HG03457 (cell line): ENCODE results near the gene MBD6.
"Not testable (repeated sequence)": the region's sequence is repeated elsewhere in the genome, so short reads cannot be mapped to it uniquely, and the experiment has no call there.

Source experiments
- ATAC-seq: cut with Tn5 transposase; IDR thresholded peaks from one replicate; pipeline ENCODE4 v1.9.1; 2021; ENCODE audit warnings: moderate number of reproducible peaks; ENCODE audit not compliant: unreplicated experiment

MBD6 gene

DNA sequence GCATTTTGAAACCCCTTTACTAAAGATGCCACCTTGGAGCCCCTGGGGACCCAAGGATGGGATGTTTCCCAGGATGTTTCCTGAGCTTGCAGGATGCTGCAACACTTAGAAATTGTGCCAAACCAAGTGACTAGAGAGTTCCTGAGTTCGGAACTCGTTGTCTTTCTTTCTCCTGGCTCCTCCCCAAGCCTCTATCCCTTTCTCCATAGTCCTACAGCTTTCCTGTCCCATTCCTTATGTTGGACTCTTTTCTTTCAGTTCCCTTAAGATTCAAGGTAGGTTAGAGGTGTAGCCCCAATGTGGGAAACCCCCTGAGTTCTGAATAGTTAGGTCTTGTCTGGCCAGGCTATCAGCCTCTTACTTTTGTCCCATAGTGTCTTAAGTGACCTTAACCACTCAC lies 25.9 kb downstream of the MBD6 start:
- ATAC-seq: no peak

DNA sequence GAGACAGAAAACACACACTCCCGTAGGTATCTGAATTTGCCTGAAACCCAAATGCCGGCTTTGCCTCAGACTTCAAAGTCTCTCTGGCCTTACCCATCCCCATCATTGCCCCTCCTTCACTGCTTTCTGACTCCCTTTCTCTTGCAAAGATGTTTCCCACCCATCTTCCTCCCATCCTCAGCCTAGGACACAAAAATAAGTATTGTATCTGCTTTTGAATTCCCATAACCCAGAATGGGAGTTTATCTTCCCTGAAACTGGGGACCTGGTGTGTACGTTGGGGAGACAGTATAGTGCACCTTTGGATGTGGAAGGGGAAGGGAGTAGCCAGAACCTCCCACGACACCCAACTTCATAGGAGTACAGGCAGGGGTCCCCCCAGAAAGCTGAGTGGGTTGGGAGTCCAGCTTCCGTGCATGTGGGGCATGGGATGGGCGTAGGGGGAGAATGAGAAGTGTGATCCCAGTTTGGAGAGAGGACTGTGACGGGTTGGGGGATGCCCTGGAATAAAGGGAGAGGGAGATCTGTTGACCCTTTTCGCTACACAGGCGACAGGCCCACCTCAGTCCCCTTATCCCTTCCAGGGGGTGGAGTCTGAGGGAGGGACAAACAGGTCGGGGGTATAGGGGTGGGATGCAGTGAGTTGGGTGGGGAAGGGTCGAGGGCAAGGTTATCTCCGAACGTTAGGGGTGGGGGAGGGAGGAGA lies 26.7 kb downstream of the MBD6 start:
- ATAC-seq: no peak

DNA sequence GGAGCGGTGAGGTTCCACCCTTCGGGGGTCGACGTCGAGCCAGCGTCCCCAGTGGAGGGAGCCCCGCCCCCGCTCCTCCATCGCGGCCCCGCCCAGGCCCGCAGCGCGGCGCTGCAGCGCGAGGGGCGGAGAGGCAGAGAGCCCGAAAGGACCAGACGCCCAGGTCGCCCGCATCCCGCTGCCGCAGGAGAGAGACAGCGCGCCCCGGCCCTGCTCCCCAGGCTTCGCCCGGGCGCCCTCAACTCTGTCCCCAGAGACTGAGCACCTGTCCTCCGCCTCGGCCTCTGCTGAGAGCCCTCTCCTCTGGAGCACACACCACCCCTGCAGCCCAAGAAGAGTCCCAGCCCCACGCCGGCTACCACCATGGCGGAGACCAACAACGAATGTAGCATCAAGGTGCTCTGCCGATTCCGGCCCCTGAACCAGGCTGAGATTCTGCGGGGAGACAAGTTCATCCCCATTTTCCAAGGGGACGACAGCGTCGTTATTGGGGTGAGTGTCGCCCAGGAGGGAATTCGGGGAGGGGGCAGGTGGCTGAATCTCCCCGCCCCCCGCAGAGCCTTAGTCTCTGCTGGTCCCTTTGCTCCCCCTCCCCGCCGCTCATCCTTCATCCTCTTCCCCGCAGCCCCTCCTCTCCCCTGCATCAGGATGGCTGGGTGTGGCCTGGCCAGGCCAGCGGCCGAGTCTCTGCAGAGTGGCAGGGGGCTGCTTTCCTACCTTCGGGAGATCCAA lies 27.5 kb downstream of the MBD6 start, which contains the start of gene KIF5A:
KIF5A (plus strand) TSS at position 136 of the 732 bp plus-strand sequence; CDS start at position 364, 228 bp downstream.
- ATAC-seq: no peak

DNA sequence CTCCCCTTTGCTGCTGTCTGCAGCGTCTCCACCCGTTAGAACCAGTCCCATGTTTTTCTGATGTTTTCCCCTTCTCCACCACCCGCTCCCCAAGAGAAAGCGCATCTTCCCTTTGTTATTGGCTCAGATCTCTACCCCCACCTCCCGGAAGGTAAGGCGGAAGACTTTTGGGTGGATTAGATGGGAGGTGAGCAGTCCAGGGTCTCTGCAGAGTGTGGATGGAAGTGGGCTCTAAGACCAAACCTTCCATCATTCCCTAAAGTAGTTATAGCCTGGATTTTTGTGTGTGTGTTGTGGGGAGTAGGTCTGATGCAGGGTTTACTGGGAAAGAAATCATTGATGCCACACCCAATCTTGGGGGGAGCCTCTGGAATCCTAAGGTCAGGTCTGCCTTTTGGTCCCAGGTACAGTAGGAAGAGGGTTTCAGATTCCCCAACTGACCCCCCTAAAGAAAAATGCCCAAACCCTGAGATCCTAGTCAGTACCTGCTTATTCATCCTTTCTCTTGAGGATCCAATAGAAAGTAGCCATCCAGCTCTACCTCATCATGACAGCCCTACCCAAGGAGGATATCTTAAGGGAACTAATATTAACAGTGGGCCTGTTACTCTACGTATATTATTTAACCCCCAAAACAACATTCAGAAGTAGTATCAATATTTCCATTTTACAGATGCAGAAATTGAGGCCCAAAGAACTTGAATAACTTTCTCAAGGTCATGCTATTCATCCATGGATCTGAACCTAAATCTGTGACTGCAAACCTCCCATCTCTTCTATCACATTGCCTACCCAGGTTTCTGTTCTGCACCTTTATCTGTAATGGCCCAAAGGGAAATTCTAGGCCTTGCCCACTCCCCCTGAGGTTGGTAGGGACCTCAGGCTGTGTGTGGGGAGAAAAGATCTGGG lies 28.3 kb downstream of the MBD6 start:
- ATAC-seq: no peak

DNA sequence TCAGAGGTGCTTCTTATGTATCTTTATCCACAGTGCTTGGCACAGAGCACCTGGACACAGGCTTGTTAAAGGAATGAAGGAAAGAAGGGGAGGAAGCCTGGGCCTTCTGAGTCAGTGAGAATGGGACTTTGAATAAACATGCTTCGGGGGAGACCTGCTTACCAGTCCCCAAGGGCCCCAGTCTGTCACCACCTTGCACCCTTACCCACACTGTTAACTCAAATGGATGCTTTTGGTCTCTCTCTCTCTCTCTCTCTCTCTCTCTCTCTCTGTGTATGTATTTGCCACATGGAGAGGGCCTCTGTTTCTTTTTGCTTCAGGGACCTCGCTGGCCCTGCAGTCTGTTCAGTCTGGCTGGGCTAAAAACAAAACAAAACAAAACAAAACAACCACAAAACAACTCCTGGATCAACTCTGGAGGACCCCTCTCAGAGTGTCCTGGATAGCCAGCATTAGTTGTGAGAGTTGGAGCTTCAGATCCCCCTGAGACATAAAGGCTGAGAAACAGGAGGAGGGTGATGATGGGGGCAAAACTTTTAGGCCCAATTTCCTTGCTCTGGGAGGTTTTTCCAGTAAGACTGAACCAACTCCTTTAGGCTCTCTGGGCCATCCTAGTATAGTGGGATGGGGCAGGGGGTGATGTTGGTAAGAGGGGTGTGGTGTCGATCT lies 29.1 kb downstream of the MBD6 start:
- no peak for ATAC-seq

DNA sequence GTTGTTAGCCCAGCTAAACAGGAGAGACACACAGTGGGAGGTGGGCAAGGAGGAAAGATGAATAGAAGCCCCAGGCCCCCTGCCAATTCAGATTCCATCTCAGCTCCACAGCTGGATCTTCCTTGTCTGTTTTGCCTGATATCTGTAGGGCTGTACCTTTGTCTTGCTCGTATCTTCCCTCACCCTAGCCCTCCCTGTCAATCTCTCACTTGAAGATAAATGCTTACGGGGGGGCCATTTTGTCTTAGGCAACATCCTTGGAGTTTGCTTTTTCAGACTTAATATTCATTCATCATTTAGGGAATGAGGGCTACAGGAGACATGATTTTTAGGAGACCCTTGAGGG lies 29.7 kb downstream of the MBD6 start:
- ATAC-seq: no peak

DNA sequence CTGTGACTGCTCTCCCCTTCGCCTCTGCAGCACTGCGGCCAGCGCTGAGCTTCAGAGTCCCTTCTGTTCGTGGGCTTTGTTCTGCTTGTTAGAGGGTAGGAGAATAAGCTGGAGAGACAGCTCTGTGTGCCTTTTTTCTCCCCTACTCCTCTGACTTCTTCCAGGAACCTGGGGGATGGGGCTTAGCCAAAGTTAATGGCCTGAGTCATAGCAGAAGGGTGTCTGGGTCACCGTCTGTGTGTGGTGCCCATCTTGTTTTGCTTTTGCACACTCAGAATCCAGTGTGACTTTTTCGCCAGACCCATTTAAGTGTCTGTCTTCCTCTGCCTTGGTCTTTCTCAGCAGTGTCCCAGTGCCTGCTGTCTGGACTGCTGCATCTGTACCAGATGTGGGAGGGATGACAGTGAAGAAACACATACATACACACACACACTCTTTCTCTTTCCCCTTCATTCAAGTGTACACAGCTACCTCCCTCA lies 30.2 kb downstream of the MBD6 start:
- no peak for ATAC-seq

DNA sequence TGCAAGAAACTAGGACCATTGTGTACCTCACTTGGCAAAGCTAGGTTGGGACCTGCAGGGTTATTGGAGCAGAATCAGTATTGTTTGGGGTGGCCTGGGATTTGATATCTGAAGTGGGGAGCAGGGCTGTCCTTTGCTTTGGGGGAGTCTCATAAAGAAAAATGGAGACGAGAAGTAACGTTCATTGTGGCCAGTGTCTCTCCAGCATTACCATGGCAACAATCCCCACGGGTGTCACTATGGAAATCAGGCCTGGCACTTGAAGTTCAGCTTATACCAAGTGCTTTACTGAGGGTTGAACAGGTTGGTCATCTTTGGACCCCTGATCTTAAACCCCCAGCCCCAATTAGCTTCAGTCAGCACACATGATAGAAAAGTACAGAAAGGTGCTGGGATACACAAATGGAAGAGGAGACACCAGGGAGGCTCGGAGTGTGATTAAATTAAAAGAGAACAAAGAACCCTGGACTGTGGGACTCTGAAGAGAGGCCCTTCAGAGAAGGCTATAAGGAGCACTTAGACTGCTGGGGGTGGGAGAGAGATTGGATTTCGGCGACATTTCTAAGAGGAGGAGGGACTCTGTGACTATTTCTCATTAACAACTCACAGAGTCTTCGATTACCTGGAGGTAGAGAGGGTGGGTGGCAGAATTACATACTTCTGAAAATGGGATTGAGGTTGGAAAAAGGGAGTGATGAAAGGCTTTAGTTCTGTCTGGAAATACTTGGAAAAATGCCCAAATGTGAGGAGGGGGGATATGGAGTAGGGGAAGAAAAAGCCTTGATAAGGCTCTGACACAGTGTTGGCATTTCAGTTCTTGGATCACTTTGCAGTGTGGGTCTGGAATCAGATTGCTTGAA lies 30.9 kb downstream of the MBD6 start:
- ATAC-seq: no peak

DNA sequence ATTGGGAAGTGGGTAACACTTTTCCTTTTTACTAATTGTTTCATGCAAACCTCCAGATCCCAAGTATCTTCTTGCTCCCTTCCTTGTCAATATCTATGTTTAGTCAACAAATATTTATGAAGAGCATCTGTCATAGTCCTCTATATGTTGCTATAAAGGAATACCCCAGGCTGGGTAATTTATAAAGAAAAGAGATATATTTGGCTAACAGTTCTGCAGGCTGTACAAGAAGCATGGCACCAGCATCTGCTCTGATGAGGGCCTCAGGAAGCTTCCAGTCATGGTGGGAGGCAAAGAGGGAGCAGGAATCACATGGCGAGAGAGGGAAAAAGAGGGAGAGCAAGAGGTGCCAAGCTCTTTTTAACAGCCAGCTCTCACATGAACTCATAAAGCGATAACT lies 31.8 kb downstream of the MBD6 start:
- ATAC-seq: no peak

DNA sequence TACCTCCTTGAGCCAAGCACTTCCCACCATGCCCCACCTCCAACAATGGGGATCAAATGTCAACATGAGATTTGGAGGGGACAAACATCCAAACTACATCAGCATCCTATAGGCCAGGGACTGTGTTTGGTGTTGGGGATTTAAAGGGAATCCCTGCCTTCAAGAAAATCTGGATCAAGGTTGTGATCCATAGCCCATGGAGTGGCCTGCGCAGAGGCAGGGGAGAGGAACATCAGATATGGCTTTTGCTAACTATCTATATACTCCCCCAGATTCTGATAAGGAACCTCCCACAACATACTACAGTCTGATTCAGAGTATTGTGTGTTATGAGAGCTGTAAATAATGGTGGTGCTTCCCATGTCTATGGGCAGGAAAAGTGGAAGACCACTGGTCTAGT lies 32.3 kb downstream of the MBD6 start:
- no peak for ATAC-seq

DNA sequence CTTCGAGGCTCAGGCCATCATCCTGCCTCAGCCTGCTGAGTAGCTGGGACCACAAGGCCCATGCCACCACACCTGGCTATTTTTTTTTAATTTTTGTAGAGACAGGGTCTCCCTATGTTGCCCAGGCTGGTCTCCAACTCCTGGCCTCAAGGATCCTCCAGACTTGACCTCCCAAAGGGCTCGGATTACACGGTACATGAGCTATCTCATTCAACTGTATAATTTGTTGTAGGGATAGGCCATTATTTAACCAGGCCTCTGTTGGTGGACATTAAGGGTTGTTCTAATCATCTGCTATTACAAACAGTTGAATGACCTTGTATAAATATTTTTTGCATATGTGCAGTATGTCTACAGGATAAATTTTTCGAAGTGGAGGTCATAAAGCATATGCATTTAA lies 36.2 kb downstream of the MBD6 start:
- no peak for ATAC-seq

DNA sequence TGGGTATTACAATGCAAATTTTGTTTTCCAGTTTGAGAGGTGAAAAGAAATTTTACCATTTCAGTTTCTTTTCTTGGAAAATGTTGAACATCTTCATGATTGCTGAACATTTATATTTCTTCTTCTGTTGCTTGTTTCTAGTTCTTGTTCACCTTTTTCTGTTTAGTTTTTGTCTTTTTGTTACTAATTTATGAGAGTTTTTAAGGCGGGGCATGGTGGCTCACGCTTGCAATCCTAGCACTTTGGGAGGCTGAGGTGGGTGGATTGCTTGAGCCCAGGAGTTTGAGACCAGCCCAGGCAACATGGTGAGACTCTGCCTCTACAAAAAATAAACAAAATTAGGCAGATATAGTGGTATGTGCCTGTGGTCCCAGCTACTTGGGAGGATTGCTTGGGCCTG lies 37.9 kb downstream of the MBD6 start:
- no peak for ATAC-seq

DNA sequence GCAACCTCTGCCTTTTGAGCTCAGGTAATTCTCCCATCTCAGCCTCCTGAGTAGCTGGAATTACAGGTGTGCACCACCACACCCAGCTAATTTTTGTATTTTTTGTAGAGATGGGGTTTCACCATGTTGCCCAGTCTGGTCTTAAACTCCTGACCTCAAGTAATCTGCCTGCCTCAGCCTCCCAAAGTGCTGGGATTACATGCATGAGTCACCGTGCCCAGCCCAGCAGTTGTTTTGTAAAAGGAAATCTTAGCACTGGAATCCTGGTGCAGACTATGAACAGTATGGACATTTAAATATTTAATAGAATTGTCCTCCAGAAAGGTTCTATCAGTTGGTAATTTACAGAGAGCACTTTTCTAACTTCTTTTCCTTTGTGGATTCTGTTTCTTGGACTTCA lies 38.5 kb downstream of the MBD6 start:
- ATAC-seq: not testable (repeated sequence)

DNA sequence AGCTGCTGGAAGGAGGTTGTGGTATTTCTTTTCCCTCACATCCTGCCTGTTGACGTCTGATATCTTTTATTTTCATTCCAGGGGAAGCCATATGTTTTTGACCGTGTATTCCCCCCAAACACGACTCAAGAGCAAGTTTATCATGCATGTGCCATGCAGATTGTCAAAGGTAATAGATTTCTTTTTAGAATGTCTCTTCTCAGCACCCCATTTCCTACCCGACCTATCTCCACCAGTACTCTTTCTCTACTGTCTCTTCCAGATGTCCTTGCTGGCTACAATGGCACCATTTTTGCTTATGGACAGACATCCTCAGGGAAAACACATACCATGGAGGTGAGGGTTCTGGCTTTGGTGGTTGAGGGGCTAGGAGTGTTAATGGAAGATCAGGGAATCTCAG lies 40.7 kb downstream of the MBD6 start:
- ATAC-seq: no peak

DNA sequence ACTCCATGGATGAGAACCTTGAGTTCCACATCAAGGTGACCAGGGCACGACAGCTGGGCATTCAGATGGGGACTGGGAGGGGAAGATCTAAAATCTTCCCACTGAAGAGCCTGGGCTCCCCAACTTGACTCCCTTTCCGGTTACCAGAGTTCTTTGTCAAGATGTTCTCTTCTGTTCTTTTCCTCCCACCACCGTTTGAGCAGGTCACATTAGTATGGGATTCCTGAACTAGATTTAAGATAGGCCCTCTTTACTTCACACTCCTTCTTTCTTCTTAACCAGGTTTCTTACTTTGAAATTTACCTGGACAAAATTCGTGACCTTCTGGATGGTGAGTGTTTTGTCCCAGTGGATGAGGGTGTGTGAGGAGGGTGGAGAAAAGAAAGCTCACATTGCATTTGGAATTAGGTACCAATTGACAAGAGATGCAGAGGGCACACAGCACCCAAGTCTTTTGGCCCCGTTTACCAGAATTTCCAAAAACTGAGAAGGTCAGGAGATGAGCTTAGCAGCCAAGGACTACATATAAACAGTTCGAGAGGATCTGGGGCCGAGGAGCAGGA lies 41.6 kb downstream of the MBD6 start:
- ATAC-seq: no peak

DNA sequence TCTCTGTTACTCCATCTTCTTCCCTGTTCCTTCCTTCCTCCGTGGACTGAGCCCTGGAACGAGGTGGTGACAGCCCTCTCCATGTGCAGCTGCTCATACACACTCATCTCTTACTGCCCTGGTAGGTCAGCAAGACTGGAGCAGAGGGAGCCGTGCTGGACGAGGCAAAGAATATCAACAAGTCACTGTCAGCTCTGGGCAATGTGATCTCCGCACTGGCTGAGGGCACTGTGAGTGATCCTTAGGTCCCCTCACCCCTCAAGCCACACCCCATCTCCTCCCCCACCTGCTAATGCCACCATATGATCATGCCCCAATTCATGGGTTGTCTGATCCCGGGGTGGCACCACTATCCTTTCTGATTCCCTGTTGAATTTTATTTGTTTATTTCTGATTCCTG lies 46.2 kb downstream of the MBD6 start:
- ATAC-seq: no peak

DNA sequence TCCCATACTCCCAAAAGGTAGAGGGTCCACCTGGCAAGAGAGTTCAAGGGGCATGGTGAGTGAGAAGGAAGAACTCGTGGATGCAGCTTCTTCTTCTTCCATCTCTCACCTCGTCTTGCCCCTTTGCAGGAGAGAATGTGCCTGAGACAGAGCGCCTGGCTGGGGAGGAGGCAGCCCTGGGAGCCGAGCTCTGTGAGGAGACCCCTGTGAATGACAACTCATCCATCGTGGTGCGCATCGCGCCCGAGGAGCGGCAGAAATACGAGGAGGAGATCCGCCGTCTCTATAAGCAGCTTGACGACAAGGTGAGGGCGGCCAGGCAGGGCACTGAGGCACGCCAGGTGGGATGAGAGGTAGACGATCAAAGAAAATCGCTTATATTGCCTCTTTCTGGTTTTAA lies 47.2 kb downstream of the MBD6 start:
- no peak for ATAC-seq

DNA sequence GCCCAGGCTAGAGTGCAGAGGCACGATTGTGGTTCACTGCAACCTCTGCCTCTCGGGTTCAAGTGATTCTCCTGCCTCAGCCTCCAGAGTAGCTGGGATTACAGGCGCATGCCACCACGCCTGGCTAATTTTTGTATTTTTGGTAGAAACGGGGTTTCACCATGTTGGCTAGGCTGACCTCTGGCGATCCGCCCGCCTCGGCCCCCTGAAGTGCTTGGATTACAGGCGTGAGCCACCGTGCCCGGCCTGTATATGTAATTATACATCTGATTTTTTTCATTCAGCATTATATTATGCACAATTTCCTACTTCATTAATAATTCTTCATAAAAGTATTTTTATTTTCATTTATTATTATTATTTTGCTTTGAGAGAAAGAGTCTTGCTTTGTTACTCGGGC lies 47.8 kb downstream of the MBD6 start:
- not testable (repeated sequence) for ATAC-seq

DNA sequence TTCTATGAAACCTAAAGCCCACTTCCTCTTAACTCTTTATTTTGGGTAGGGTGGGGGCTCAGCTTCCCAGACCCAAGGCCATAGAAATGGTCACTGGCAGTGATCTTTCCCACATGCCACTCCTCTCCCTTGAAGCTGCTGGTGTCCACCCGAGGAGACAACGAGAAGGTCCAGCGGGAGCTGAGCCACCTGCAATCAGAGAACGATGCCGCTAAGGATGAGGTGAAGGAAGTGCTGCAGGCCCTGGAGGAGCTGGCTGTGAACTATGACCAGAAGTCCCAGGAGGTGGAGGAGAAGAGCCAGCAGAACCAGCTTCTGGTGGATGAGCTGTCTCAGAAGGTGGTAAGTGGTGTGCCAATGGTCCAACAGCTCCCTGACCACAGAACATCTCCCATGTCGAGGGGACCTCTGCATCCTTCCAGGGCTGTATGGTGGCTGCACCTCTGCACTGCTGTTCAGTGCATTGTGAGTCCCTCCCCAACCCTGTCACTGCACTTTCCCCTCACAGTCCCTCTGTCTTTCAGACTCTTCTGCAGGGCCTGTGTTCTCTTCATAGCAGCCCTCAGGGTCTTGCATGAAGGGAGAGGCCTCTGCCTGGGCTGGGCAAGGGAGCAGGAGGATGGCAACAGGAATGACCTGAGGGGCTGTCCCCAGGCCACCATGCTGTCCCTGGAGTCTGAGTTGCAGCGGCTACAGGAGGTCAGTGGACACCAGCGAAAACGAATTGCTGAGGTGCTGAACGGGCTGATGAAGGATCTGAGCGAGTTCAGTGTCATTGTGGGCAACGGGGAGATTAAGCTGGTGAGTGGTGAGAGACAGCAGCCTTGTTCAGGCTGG lies 49.5 kb downstream of the MBD6 start:
- ATAC-seq: no peak
